ENCODE results near the gene SEPTIN2.

SEPTIN2 gene

DNA sequence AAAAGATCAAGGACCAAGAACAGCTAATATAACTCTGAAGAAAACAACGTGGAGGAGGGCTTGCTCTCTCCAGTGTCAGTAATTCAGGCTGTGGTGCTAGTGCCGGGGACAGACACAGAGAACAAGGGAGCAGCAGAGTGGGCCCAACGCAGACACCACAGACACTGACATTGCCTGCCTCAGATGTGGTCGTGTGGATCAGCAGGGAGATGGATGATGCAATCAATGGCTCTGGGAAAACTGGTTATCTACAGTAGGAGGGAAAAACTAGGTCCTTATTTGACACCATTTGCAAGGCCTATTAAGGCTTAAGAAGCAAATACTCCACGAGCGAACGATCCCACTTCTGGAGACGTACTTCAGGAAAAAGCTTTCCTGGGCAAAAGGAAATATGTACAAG lies 36.3 kb upstream of the SEPTIN2 start (continued):
- TF ChIP-seq, protein P1, sequence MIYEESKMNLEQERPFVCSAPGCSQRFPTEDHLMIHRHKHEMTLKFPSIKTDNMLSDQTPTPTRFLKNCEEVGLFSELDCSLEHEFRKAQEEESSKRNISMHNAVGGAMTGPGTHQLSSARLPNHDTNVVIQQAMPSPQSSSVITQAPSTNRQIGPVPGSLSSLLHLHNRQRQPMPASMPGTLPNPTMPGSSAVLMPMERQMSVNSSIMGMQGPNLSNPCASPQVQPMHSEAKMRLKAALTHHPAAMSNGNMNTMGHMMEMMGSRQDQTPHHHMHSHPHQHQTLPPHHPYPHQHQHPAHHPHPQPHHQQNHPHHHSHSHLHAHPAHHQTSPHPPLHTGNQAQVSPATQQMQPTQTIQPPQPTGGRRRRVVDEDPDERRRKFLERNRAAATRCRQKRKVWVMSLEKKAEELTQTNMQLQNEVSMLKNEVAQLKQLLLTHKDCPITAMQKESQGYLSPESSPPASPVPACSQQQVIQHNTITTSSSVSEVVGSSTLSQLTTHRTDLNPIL (CRISPR knock-in tag; IDR thresholded peaks at IDR 0.05; ENCODE audit: low read depth), result no peak
- no peak for TF ChIP-seq POU6F1 (CRISPR knock-in tag; IDR thresholded peaks at IDR 0.05; ENCODE audit: borderline replicate concordance, low read depth)

GRCh38 chr2:241279828-241280227 lies 35.9 kb upstream of the SEPTIN2 start:
- no peak for ATAC-seq
- TF ChIP-seq ZFP3 (CRISPR knock-in tag; IDR thresholded peaks at IDR 0.05) (no peak), ZFP30 (CRISPR knock-in tag; IDR thresholded peaks at IDR 0.05) (no peak), OSR1 (CRISPR knock-in tag; IDR thresholded peaks at IDR 0.05) (no peak), TCF4 (CRISPR knock-in tag; IDR thresholded peaks at IDR 0.05; ENCODE audit: borderline replicate concordance) (no peak), ISL1 (CRISPR knock-in tag; IDR thresholded peaks at IDR 0.05) (no peak), GLIS3 (CRISPR knock-in tag; IDR thresholded peaks at IDR 0.05) (no peak), ARNTL (CRISPR knock-in tag; IDR thresholded peaks at IDR 0.05; ENCODE audit: borderline replicate concordance, low read depth) (no peak), ESRRG (CRISPR knock-in tag; IDR thresholded peaks at IDR 0.05) (no peak), TOX (CRISPR knock-in tag; IDR thresholded peaks at IDR 0.05; ENCODE audit: borderline replicate concordance) (no peak), SNAI2 (CRISPR knock-in tag; IDR thresholded peaks at IDR 0.05) (no peak), CSDC2 (CRISPR knock-in tag; IDR thresholded peaks at IDR 0.05) (no peak), BACH2 (CRISPR knock-in tag; IDR thresholded peaks at IDR 0.05; ENCODE audit: borderline replicate concordance) (no peak)
- TF ChIP-seq, protein P1 (CRISPR knock-in tag; IDR thresholded peaks at IDR 0.05; ENCODE audit: low read depth), result no peak
- TF ChIP-seq, protein P2, sequence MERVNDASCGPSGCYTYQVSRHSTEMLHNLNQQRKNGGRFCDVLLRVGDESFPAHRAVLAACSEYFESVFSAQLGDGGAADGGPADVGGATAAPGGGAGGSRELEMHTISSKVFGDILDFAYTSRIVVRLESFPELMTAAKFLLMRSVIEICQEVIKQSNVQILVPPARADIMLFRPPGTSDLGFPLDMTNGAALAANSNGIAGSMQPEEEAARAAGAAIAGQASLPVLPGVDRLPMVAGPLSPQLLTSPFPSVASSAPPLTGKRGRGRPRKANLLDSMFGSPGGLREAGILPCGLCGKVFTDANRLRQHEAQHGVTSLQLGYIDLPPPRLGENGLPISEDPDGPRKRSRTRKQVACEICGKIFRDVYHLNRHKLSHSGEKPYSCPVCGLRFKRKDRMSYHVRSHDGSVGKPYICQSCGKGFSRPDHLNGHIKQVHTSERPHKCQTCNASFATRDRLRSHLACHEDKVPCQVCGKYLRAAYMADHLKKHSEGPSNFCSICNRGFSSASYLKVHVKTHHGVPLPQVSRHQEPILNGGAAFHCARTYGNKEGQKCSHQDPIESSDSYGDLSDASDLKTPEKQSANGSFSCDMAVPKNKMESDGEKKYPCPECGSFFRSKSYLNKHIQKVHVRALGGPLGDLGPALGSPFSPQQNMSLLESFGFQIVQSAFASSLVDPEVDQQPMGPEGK (CRISPR knock-in tag; IDR thresholded peaks at IDR 0.05; ENCODE audit: borderline replicate concordance), result no peak

GRCh38 chr2:241280291-241280690 lies 35.4 kb upstream of the SEPTIN2 start:
- TF ChIP-seq ESRRG (CRISPR knock-in tag; IDR thresholded peaks at IDR 0.05) (no peak), TCF4 (CRISPR knock-in tag; IDR thresholded peaks at IDR 0.05; ENCODE audit: borderline replicate concordance) (no peak), BACH2 (CRISPR knock-in tag; IDR thresholded peaks at IDR 0.05; ENCODE audit: borderline replicate concordance) (no peak), ZNF565 (CRISPR knock-in tag; conservative IDR thresholded peaks at IDR 0.05; ENCODE audit: low read depth) (no peak), CSDC2 (CRISPR knock-in tag; IDR thresholded peaks at IDR 0.05) (no peak), ARNTL (CRISPR knock-in tag; IDR thresholded peaks at IDR 0.05; ENCODE audit: borderline replicate concordance, low read depth) (no peak), ZNF8 (CRISPR knock-in tag; IDR thresholded peaks at IDR 0.05) (no peak), GLIS3 (CRISPR knock-in tag; IDR thresholded peaks at IDR 0.05) (no peak), RARB (CRISPR knock-in tag; IDR thresholded peaks at IDR 0.05) (no peak)
- TF ChIP-seq, protein P1 (CRISPR knock-in tag; IDR thresholded peaks at IDR 0.05; ENCODE audit: low read depth), result no peak
- TF ChIP-seq, protein P3, sequence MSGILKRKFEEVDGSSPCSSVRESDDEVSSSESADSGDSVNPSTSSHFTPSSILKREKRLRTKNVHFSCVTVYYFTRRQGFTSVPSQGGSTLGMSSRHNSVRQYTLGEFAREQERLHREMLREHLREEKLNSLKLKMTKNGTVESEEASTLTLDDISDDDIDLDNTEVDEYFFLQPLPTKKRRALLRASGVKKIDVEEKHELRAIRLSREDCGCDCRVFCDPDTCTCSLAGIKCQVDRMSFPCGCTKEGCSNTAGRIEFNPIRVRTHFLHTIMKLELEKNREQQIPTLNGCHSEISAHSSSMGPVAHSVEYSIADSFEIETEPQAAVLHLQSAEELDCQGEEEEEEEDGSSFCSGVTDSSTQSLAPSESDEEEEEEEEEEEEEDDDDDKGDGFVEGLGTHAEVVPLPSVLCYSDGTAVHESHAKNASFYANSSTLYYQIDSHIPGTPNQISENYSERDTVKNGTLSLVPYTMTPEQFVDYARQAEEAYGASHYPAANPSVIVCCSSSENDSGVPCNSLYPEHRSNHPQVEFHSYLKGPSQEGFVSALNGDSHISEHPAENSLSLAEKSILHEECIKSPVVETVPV (CRISPR knock-in tag; IDR thresholded peaks at IDR 0.05), result no peak
- ATAC-seq, result no peak

DNA sequence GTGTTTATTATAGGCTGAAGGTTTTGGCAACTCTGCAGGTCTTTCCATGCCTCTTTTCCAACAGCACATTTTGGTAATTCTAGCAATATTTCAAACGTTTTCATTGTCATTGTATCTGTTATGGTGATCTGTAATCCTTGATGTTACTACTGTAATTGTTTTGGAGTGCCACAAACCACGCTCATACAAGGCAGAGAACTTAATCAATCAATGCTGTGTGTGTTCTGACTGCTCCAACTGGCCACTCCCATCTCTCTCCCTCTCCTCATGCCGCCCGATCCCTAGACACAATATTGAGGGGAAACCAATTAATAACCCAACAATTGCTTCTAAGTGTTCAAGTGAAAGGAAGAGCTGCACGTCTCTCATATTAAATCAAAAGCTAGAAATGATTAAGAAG lies 33.2 kb upstream of the SEPTIN2 start:
- ATAC-seq, result no peak
- TF ChIP-seq GLIS3 (CRISPR knock-in tag; IDR thresholded peaks at IDR 0.05) (no peak), ZNF70 (CRISPR knock-in tag; IDR thresholded peaks at IDR 0.05) (no peak), ZFP3 (CRISPR knock-in tag; IDR thresholded peaks at IDR 0.05) (no peak), POU6F1 (CRISPR knock-in tag; IDR thresholded peaks at IDR 0.05; ENCODE audit: borderline replicate concordance, low read depth) (no peak), ZFP30 (CRISPR knock-in tag; IDR thresholded peaks at IDR 0.05) (no peak), SNAI2 (CRISPR knock-in tag; IDR thresholded peaks at IDR 0.05) (no peak), OSR1 (CRISPR knock-in tag; IDR thresholded peaks at IDR 0.05) (no peak), ZNF8 (CRISPR knock-in tag; IDR thresholded peaks at IDR 0.05) (no peak), ISL1 (CRISPR knock-in tag; IDR thresholded peaks at IDR 0.05) (no peak), ESRRG (CRISPR knock-in tag; IDR thresholded peaks at IDR 0.05) (no peak), PPARA (CRISPR knock-in tag; IDR thresholded peaks at IDR 0.05; ENCODE audit: borderline replicate concordance) (no peak), BACH2 (CRISPR knock-in tag; IDR thresholded peaks at IDR 0.05; ENCODE audit: borderline replicate concordance) (no peak)
- TF ChIP-seq, protein P1 (CRISPR knock-in tag; IDR thresholded peaks at IDR 0.05; ENCODE audit: low read depth), result no peak
